AG09319 (cell line): Measurements from ENCODE around the gene LCTL.
"Not testable (repeated sequence)": the region's sequence is repeated elsewhere in the genome, so short reads cannot be mapped to it uniquely, and the experiment has no call there.

Source experiments
- DNase-seq: peaks from one replicate; pipeline ENCODE4 v3.0.0-alpha.2; 2010; ENCODE audit warnings: low read depth; ENCODE audit errors: extremely low read depth
- TF ChIP-seq, protein P1 (sequence below): IDR thresholded peaks from 2 replicates; pipeline ENCODE4 v1.5.1; 2011; ENCODE audit warnings: low read depth, mild to moderate bottlenecking, inconsistent platforms, low read length, moderate library complexity

Gene LCTL

DNA sequence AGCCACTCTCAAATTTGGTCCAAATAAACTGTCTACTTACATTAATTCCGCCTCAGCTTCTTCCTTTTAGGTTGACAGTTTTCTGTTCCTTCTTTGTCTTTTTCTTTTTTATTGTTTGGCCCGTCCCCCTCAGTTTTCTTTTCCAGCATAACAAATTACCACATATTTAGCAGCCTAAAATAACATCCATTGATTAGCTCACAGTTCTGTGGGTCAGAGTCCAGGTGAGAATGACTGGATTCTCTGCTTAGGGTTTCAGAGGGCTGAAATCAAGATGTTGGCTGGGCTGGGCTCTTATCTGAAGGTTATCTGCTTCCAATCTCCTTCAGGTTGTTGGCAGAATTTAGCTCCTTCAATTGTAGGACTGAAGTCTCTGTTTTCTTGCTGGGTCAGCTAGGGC, 24.6 kb upstream of the LCTL start:
- DNase-seq, result no peak
- TF ChIP-seq, protein P1, sequence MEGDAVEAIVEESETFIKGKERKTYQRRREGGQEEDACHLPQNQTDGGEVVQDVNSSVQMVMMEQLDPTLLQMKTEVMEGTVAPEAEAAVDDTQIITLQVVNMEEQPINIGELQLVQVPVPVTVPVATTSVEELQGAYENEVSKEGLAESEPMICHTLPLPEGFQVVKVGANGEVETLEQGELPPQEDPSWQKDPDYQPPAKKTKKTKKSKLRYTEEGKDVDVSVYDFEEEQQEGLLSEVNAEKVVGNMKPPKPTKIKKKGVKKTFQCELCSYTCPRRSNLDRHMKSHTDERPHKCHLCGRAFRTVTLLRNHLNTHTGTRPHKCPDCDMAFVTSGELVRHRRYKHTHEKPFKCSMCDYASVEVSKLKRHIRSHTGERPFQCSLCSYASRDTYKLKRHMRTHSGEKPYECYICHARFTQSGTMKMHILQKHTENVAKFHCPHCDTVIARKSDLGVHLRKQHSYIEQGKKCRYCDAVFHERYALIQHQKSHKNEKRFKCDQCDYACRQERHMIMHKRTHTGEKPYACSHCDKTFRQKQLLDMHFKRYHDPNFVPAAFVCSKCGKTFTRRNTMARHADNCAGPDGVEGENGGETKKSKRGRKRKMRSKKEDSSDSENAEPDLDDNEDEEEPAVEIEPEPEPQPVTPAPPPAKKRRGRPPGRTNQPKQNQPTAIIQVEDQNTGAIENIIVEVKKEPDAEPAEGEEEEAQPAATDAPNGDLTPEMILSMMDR, result no peak

DNA sequence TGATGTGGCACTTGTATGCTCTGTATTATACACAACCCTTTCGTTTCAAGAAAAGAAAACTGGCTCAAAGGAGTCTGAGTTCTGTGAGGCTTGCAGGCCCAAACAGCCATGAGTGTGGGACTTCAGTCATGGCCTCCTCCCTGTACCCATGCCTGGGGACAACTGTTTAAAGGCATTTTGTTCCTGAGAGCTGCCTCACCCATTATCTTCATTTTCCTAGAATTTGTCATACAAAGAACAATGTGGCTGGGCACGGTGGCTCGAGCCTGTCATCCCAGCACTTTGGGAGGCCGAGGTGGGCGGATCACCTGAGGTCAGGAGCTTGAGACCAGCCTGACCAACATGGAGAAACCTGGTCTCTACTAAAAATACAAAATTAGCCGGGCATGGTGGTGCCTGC, 23.6 kb upstream of the LCTL start:
- not testable (repeated sequence) for DNase-seq

GRCh38 chr15:66588971-66589370, 23.2 kb upstream of the LCTL start:
- TF ChIP-seq, protein P1, result no peak
- DNase-seq, result no peak

GRCh38 chr15:66588537-66588936, 22.7 kb upstream of the LCTL start:
- TF ChIP-seq, protein P1, result no peak
- no peak for DNase-seq

DNA sequence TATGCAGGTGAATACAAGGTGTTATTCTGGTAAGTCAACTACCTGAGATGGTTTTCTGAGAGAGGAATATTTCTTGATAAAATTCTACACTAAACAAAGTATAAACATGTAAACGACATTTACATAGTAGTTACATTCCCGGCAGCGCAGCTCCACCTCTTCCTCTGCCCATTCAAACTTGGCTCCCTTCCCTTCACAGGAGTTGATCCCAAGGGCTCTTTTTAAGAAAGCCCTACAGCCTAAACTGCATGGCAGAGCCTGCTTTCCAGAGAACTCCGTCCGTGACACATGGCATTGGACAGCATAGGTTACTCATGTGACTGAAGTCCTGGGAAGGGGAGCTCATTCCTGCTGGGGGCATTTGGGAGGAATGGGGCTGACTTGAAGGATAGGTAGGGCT, 22.0 kb upstream of the LCTL start:
- TF ChIP-seq, protein P1, result no peak
- DNase-seq, result no peak

- no peak for DNase-seq
- TF ChIP-seq, protein P1, result no peak
Measured at GRCh38 chr15:66587020-66587419, 21.2 kb upstream of the LCTL start.

DNA sequence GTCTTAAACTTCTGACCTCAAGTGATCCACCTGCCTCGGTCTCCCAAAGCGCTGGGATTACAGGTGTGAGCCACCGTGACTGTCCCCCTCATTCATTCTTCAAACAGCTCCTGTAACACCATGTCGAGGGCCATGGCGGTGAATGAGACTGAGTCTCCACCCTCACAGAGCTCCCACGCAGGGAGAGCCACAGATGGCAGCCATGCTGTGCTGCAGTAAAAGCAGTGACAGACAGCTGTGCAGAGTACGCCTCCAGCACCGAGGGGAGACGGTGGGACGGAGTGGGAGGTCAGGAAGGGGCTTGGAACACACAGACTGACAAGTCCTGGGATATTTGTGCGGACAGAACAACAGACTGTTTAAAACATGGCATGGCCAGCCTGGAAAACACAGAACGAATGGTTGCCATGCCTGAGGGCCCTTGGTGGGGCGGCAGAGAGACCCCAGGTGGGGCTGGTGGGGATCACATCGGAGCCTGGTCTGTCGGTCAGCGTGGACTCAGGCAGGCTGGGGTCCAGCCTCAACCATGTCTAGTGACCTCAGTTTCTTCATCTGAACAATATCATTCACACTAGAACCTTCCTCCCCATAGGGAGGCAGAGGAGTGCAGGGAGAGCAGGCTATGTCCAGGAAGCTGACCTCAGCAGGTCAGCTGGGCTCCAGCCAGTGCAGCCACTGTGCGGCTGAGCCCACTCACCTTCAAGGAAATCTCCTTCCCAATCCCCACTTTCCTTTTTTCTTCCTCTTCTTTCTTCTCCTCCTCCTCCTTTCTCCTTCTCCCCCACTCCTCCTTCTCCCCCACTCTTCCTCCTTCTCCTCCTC, 20.6 kb upstream of the LCTL start:
- DNase-seq, result no peak
- TF ChIP-seq, protein P1, result no peak
